Keratinocyte (primary cell): Measurements from ENCODE around the gene DENND4A. TPM values are rescaled to one million over a fixed set of nuclear protein-coding genes. Genes with fewer than 3 reads are reported as not detected.

Experiments
- DNase-seq: peaks from one replicate; pipeline ENCODE4 v3.0.0-alpha.2; 2011; ENCODE audit warnings: low read depth, missing footprints, low spot score
- FAIRE-seq: peaks from 2 replicates; lab custom pipeline; 2011; peaks lifted over from hg19 to GRCh38; lab: Jason Lieb, UNC
- H2AFZ ChIP-seq: 2 replicates; pipeline ENCODE4 v1.6.0; 2012; ENCODE audit warnings: low read length, control low read depth, inconsistent platforms; ENCODE audit not compliant: control insufficient read depth
- H3K27ac ChIP-seq: 2 replicates; pipeline ENCODE4 v1.5.1; 2011; ENCODE audit warnings: low read length; ENCODE audit not compliant: control insufficient read depth, insufficient read depth
- H3K27me3 ChIP-seq: 3 replicates; pipeline ENCODE4 v1.6.0; 2011; ENCODE audit warnings: low read length; ENCODE audit not compliant: control insufficient read depth, insufficient read depth; ENCODE audit errors: extremely low read depth
- H3K36me3 ChIP-seq, 2 experiments: 2 replicates in 1 of 2; 3 replicates in 1 of 2; pipeline ENCODE4 v1.5.1; 2011; ENCODE audit warnings: low read length in 2 of 2, mild to moderate bottlenecking in 1 of 2; ENCODE audit not compliant: control insufficient read depth in 2 of 2, insufficient read depth in 2 of 2; ENCODE audit errors: extremely low read depth in 1 of 2
- H3K4me1 ChIP-seq: 3 replicates; pipeline ENCODE4 v1.5.1; 2011; ENCODE audit warnings: low read length; ENCODE audit not compliant: control insufficient read depth, insufficient read depth; ENCODE audit errors: extremely low read depth
- H3K4me2 ChIP-seq: 3 replicates; pipeline ENCODE4 v1.6.0; 2011; ENCODE audit warnings: low read depth, low read length; ENCODE audit not compliant: control insufficient read depth, insufficient read depth; ENCODE audit errors: extremely low read depth
- H3K4me3 ChIP-seq, 3 experiments: fragments of 200-600 bp in 1 of 3; sonication (generic) in 1 of 3; 2 replicates in 2 of 3; 3 replicates in 1 of 3; pipeline ENCODE4 v1.5.1; 2011 to 2016; ENCODE audit warnings: low read length in 3 of 3, mild to moderate bottlenecking in 3 of 3, control low read depth in 2 of 3, inconsistent platforms in 1 of 3, low read depth in 1 of 3, mixed read lengths in 1 of 3, mixed run types in 1 of 3, moderate library complexity in 1 of 3; ENCODE audit not compliant: control insufficient read depth in 2 of 3, insufficient read depth in 2 of 3; ENCODE audit errors: extremely low read depth in 1 of 3
- H3K79me2 ChIP-seq: 2 replicates; pipeline ENCODE4 v1.6.0; 2012; ENCODE audit warnings: low read length; ENCODE audit not compliant: control insufficient read depth, insufficient read depth
- H3K9ac ChIP-seq: 3 replicates; pipeline ENCODE4 v1.6.0; 2011; ENCODE audit warnings: low read length; ENCODE audit not compliant: control insufficient read depth, insufficient read depth; ENCODE audit errors: extremely low read depth
- H3K9me1 ChIP-seq: 3 replicates; pipeline ENCODE4 v1.6.0; 2011; ENCODE audit warnings: low read length; ENCODE audit not compliant: control insufficient read depth, insufficient read depth; ENCODE audit errors: extremely low read depth
- H3K9me3 ChIP-seq: 2 replicates; pipeline ENCODE4 v1.5.1; 2012; ENCODE audit warnings: low read depth, low read length; ENCODE audit not compliant: control insufficient read depth
- H4K20me1 ChIP-seq: 3 replicates; pipeline ENCODE4 v1.6.0; 2011; ENCODE audit warnings: low read length; ENCODE audit not compliant: control insufficient read depth, insufficient read depth; ENCODE audit errors: extremely low read depth
- EZH2 ChIP-seq: IDR thresholded peaks from one replicate; pipeline ENCODE4 v1.6.1; 2012; ENCODE audit warnings: inconsistent platforms, mild to moderate bottlenecking, low read length, moderate library complexity
- dilution Hi-C: fragments of 300-500 bp; cut with MboI; formaldehyde crosslinking; loops from one replicate; pipeline ENCODE4 v1.7.0; 2020; ENCODE audit warnings: low sequenced_read_pairs; ENCODE audit not compliant: extremely low pct_ligation_motif_present
- polyA plus RNA-seq, 5 experiments: library from polyadenylated mRNA; depleted of rRNA in 3 of 5; stranded (reverse) in 3 of 5; stranded (forward) in 1 of 5; unstranded in 1 of 5; fragments of >200 nt; gene quantifications; 1 replicate in 1 of 5; 2 replicates in 3 of 5; 3 replicates in 1 of 5; pipeline versions ENCODE4 v1.2.1 to v1.2.3, GENCODE V29; 2011 to 2012; ENCODE audit warnings: missing spikeins in 2 of 5, low read depth in 1 of 5, low replicate concordance in 1 of 5
- TF ChIP-seq, protein P1 (sequence below), 3 experiments: IDR thresholded peaks in 1 of 3; conservative IDR thresholded peaks in 1 of 3; optimal IDR thresholded peaks in 1 of 3; 2 replicates in 2 of 3; 3 replicates in 1 of 3; pipeline versions ENCODE3 to v1.5.1; 2011; ENCODE audit warnings: low read length in 3 of 3, mild to moderate bottlenecking in 3 of 3, moderate library complexity in 2 of 3, control low read depth in 1 of 3, inconsistent platforms in 1 of 3; ENCODE audit not compliant: insufficient read depth in 2 of 3; ENCODE audit errors: extremely low read depth in 1 of 3

The DENND4A gene
- polyA plus RNA-seq, 1 donor (not counting 4 experiments of a cell fraction or from before 2014, with no cell fraction given) = 10.0 TPM

DNA sequence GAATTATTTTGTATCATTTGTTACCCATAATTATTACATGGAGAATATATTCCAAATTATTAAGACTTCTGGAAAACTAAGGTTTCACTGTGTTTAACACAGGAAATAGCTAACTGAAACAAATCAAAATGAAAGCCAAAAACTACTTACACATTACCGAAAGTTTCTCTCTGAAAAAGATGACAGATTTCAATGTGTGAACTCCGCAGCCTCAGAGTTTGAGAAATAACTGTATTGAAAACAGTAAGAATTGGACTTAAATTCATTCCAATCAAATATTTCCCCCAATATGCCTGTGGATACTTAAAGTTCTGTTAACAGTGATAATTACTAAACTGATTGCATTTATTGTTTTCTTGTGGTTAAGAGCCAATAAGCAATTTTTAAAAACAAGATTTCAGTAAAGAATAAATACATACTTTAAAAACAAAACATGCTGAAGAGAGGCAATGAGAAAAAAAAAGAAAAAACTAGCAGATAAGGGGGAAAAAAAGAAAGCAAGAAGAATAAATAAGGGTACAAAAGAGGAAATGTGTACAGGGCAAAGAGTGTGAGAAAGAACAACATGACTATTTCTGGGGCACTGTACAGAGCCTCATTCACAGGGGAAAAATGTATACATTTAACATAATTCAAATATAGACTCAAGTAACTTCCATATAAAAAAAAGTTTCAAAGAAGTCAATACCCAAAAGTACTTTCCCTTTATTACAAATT, 30.7 kb downstream of the DENND4A start:
- H3K9me1 ChIP-seq = no peaks in the 10 kb centered on the region
- H3K9ac ChIP-seq = no peak overlapping the region
- DNase-seq (no peak), FAIRE-seq (no peak)
- dilution Hi-C loops = no loop called here
- no peak overlapping the region for H3K27ac ChIP-seq
- no peak for TF ChIP-seq EZH2
- TF ChIP-seq, protein P1, sequence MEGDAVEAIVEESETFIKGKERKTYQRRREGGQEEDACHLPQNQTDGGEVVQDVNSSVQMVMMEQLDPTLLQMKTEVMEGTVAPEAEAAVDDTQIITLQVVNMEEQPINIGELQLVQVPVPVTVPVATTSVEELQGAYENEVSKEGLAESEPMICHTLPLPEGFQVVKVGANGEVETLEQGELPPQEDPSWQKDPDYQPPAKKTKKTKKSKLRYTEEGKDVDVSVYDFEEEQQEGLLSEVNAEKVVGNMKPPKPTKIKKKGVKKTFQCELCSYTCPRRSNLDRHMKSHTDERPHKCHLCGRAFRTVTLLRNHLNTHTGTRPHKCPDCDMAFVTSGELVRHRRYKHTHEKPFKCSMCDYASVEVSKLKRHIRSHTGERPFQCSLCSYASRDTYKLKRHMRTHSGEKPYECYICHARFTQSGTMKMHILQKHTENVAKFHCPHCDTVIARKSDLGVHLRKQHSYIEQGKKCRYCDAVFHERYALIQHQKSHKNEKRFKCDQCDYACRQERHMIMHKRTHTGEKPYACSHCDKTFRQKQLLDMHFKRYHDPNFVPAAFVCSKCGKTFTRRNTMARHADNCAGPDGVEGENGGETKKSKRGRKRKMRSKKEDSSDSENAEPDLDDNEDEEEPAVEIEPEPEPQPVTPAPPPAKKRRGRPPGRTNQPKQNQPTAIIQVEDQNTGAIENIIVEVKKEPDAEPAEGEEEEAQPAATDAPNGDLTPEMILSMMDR (optimal IDR thresholded peaks at IDR 0.05 in 1 of 3, IDR thresholded peaks at IDR 0.05 in 1 of 3, conservative IDR thresholded peaks at IDR 0.05 in 1 of 3; ENCODE audit: extremely low read depth in 1 of 3, insufficient read depth in 2 of 3, low read length in 3 of 3) = no peak
- no peaks in the 10 kb centered on the region for H3K9me3 ChIP-seq
- no peaks in the 10 kb centered on the region for H4K20me1 ChIP-seq
- no peaks in the 10 kb centered on the region for H3K27me3 ChIP-seq
- no peaks in the 10 kb centered on the region for H3K4me1 ChIP-seq
- no peak overlapping the region for H3K4me3 ChIP-seq
- H3K4me2 ChIP-seq = no peak overlapping the region
- H3K79me2 ChIP-seq = no peaks in the 10 kb centered on the region
- H2AFZ ChIP-seq = no peak overlapping the region
- H3K36me3 ChIP-seq = no peaks in the 10 kb centered on the region

DNA sequence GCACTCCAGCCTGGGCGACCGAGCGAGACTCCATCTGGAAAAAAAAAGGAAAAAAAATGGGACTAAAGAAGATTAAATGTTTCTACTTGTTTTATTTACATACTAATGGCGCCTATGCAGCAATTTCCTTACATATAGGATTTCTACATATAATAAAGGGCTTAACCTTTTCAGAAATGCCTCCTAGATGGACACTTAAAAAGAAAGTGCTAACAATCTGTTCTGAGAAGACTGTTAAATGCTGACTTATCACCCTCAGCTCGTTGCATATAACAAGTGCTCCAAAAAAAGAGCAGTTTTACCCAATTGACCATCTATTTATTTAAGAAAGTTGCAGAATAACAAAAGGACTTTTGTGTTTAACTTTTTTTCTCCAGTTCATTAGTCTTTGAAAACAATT, 32.7 kb downstream of the DENND4A start:
- Histone ChIP-seq H3K27ac (no peak overlapping the region), H3K9me1 (no peaks in the 10 kb centered on the region), H3K79me2 (no peaks in the 10 kb centered on the region), H2AFZ (no peak overlapping the region), H4K20me1 (no peaks in the 10 kb centered on the region), H3K4me3 (no peak overlapping the region), H3K4me1 (no peaks in the 10 kb centered on the region), H3K9ac (no peak overlapping the region), H3K27me3 (no peaks in the 10 kb centered on the region), H3K4me2 (no peak overlapping the region), H3K36me3 (no peaks in the 10 kb centered on the region), H3K9me3 (no peaks in the 10 kb centered on the region)
- FAIRE-seq = no peak
- dilution Hi-C loops = no loop called here
- DNase-seq = no peak
- TF ChIP-seq, protein P1 (optimal IDR thresholded peaks at IDR 0.05 in 1 of 3, IDR thresholded peaks at IDR 0.05 in 1 of 3, conservative IDR thresholded peaks at IDR 0.05 in 1 of 3; ENCODE audit: extremely low read depth in 1 of 3, insufficient read depth in 2 of 3, low read length in 3 of 3) = no peak
- TF ChIP-seq EZH2 = no peak
